Measurements from ENCODE around the gene SLC35D3. TPM values are rescaled to one million over a fixed set of nuclear protein-coding genes. Genes with fewer than 3 reads are reported as not detected.
"Not testable (repeated sequence)": the region's sequence is repeated elsewhere in the genome, so short reads cannot be mapped to it uniquely, and the experiment has no call there.

Gene SLC35D3
- total RNA-seq, 1 experiment from 2014 or later: not detected

GRCh38 chr6:136922685-136923006, 545 bp downstream of the SLC35D3 start:
- DNase-seq (ENCODE audit: extremely low read depth, low read depth): no peak

GRCh38 chr6:136923116-136923953, 1.2 kb downstream of the SLC35D3 start:
- DNase-seq (ENCODE audit: extremely low read depth, low read depth): no peak

GRCh38 chr6:136923954-136924673, 2.0 kb downstream of the SLC35D3 start:
- DNase-seq (ENCODE audit: extremely low read depth, low read depth): no peak

- DNase-seq (ENCODE audit: extremely low read depth, low read depth): no peak
Measured at GRCh38 chr6:136926383-136926782, 4.3 kb downstream of the SLC35D3 start.

- DNase-seq (ENCODE audit: extremely low read depth, low read depth): no peak
Measured at GRCh38 chr6:136927292-136927691, 5.2 kb downstream of the SLC35D3 start.

GRCh38 chr6:136930528-136930927, 8.4 kb downstream of the SLC35D3 start:
- no peak for DNase-seq (ENCODE audit: extremely low read depth, low read depth)

GRCh38 chr6:136932599-136932998, 10.5 kb downstream of the SLC35D3 start:
- no peak for DNase-seq (ENCODE audit: extremely low read depth, low read depth)

GRCh38 chr6:136945072-136945471, 23.0 kb downstream of the SLC35D3 start:
- DNase-seq (ENCODE audit: extremely low read depth, low read depth): no peak

GRCh38 chr6:136945711-136946121, 23.6 kb downstream of the SLC35D3 start:
- no peak for DNase-seq (ENCODE audit: extremely low read depth, low read depth)

- no peak for DNase-seq (ENCODE audit: extremely low read depth, low read depth)
Measured at GRCh38 chr6:136947037-136947436, 24.9 kb downstream of the SLC35D3 start.

- DNase-seq (ENCODE audit: extremely low read depth, low read depth): not testable (repeated sequence)
Measured at GRCh38 chr6:136949957-136950356, 27.9 kb downstream of the SLC35D3 start.

- no peak for DNase-seq (ENCODE audit: extremely low read depth, low read depth)
Measured at GRCh38 chr6:136950436-136951126, 28.5 kb downstream of the SLC35D3 start.

GRCh38 chr6:136952714-136953260, 30.7 kb downstream of the SLC35D3 start:
- DNase-seq (ENCODE audit: extremely low read depth, low read depth): no peak

GRCh38 chr6:136955123-136955522, 33.0 kb downstream of the SLC35D3 start:
- DNase-seq (ENCODE audit: extremely low read depth, low read depth): no peak

- no peak for DNase-seq (ENCODE audit: extremely low read depth, low read depth)
Measured at GRCh38 chr6:136956590-136957544, 34.8 kb downstream of the SLC35D3 start.

GRCh38 chr6:136958168-136958567, 36.1 kb downstream of the SLC35D3 start:
- no peak for DNase-seq (ENCODE audit: extremely low read depth, low read depth)

- no peak for DNase-seq (ENCODE audit: extremely low read depth, low read depth)
Measured at GRCh38 chr6:136959471-136959891, 37.4 kb downstream of the SLC35D3 start.

- not testable (repeated sequence) for DNase-seq (ENCODE audit: extremely low read depth, low read depth)
Measured at GRCh38 chr6:136959935-136960334, 37.8 kb downstream of the SLC35D3 start.

- no peak for DNase-seq (ENCODE audit: extremely low read depth, low read depth)
Measured at GRCh38 chr6:136960781-136961180, 38.7 kb downstream of the SLC35D3 start.

GRCh38 chr6:136961848-136962247, 39.7 kb downstream of the SLC35D3 start:
- no peak for DNase-seq (ENCODE audit: extremely low read depth, low read depth)
